ENCODE results near the gene SLC24A3.

GRCh38 chr20:19259141-19259591, 46.7 kb downstream of the SLC24A3 start:
- no peak for TF ChIP-seq CTCF (conservative IDR thresholded peaks at IDR 0.05; ENCODE audit: low read length)
- TF ChIP-seq EZH2phosphoT487 (IDR thresholded peaks at IDR 0.05; ENCODE audit: borderline replicate concordance) = no peak
